ENCODE results near the gene GRIA1.

GRIA1 gene

DNA sequence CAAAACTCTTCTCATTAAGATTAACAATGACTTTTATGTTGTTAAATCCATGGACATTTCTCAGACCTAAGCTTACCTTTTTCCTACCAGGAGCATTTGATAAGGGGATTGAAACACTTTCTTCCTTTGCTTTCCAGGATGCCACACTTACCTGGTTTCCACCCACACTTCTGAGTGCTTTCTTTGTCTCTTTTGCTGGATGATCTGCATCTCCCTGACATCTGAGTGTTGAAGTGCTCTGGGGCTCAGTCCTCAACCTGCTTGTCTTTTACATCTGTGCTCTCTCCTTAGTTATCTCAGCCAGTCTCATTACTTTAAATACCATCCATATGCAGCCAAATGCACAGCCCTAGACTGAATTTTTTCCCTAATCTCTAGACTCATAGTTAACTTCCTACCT, 22.9 kb upstream of the GRIA1 start:
- H3K27me3 ChIP-seq (ENCODE audit: control insufficient read depth in 1 of 2, insufficient read depth in 2 of 2, low read length in 2 of 2) = no peaks in the 10 kb centered on the region
- H3K9me3 ChIP-seq (ENCODE audit: control insufficient read depth in 1 of 2, low read length in 2 of 2) = no peaks in the 10 kb centered on the region
- no peak overlapping the region for H3K27ac ChIP-seq (ENCODE audit: low read depth, low read length)
- no peak overlapping the region for H3K4me3 ChIP-seq (ENCODE audit: low read depth in 1 of 2, low read length in 2 of 2)
- H3K36me3 ChIP-seq (ENCODE audit: control insufficient read depth in 1 of 2, insufficient read depth in 2 of 2, low read length in 2 of 2) = no peaks in the 10 kb centered on the region
- H3K9ac ChIP-seq (ENCODE audit: low read depth in 1 of 2, low read length in 2 of 2) = no peak overlapping the region
- H3K4me1 ChIP-seq (ENCODE audit: control insufficient read depth in 1 of 2, insufficient read depth in 2 of 2, low read length in 2 of 2) = no peaks in the 10 kb centered on the region

DNA sequence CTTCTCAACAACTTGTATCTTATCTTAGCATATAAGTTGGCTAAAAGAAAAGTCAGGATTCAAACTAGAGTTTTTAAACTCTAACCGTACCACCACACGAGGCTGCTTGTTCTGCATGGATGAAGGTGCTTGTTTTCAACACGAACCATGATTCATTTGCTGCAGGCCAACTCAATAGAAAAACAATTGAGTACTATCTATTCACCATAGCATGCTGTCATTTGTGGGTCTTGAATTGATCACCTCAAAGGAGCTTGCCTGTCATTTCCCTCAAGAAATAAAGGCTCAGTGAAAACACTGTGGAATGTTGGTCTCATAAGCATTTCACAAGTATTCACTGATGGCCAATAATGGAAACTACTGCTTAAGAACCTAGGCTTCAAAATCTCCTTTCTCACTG, 21.0 kb upstream of the GRIA1 start:
- Histone ChIP-seq H3K36me3 (ENCODE audit: control insufficient read depth in 1 of 2, insufficient read depth in 2 of 2, low read length in 2 of 2) (no peaks in the 10 kb centered on the region), H3K27me3 (ENCODE audit: control insufficient read depth in 1 of 2, insufficient read depth in 2 of 2, low read length in 2 of 2) (no peaks in the 10 kb centered on the region), H3K4me1 (ENCODE audit: control insufficient read depth in 1 of 2, insufficient read depth in 2 of 2, low read length in 2 of 2) (no peaks in the 10 kb centered on the region), H3K4me3 (ENCODE audit: low read depth in 1 of 2, low read length in 2 of 2) (no peak overlapping the region), H3K9ac (ENCODE audit: low read depth in 1 of 2, low read length in 2 of 2) (no peak overlapping the region), H3K27ac (ENCODE audit: low read depth, low read length) (no peak overlapping the region), H3K9me3 (ENCODE audit: control insufficient read depth in 1 of 2, low read length in 2 of 2) (no peaks in the 10 kb centered on the region)

DNA sequence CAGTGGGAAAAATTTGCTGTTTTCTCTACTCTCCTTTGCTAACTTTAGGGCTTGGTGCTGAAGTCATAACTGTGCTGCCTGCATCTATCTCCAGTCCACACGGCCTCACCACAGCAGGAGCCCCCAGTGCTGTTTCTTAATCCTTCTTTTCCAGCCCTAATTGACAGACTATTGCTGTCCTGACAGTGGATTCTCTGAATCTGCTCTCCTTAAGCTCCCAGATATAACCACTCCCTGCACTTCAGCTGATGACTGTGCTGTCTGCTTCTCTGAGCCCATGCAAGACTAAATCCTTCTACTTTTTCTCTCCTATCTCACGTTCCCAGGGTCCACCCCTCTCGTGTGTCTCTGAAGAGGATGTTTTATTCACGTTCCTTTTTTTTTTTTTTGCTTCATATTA, 19.7 kb upstream of the GRIA1 start:
- no peaks in the 10 kb centered on the region for H3K27me3 ChIP-seq (ENCODE audit: control insufficient read depth in 1 of 2, insufficient read depth in 2 of 2, low read length in 2 of 2)
- no peaks in the 10 kb centered on the region for H3K9me3 ChIP-seq (ENCODE audit: control insufficient read depth in 1 of 2, low read length in 2 of 2)
- H3K27ac ChIP-seq (ENCODE audit: low read depth, low read length) = no peak overlapping the region

DNA sequence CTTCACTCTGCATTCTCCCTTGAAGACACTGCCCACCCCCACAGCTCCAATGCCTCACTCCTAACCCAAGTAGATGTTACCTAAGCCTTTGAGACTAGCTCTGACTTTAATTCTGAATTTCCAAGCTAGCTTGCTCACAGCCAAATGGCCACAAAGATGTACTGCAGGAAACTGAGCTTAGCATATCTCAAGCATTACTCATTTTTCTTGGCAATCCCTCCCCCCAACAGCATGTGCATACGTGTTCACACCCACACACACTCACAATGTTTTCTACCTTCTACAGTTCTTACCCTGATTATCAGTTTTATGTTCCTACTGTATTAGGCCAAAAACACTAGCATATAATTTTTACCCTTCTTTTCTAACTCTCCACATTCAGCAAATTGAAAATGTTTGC, 13.7 kb upstream of the GRIA1 start:
- no peak overlapping the region for H3K9ac ChIP-seq (ENCODE audit: low read depth in 1 of 2, low read length in 2 of 2)
- H3K4me1 ChIP-seq (ENCODE audit: control insufficient read depth in 1 of 2, insufficient read depth in 2 of 2, low read length in 2 of 2) = no peaks in the 10 kb centered on the region
- no peaks in the 10 kb centered on the region for H3K27me3 ChIP-seq (ENCODE audit: control insufficient read depth in 1 of 2, insufficient read depth in 2 of 2, low read length in 2 of 2)
- no peak overlapping the region for H3K27ac ChIP-seq (ENCODE audit: low read depth, low read length)
- no peaks in the 10 kb centered on the region for H3K9me3 ChIP-seq (ENCODE audit: control insufficient read depth in 1 of 2, low read length in 2 of 2)
- no peaks in the 10 kb centered on the region for H3K36me3 ChIP-seq (ENCODE audit: control insufficient read depth in 1 of 2, insufficient read depth in 2 of 2, low read length in 2 of 2)
- H3K4me3 ChIP-seq (ENCODE audit: low read depth in 1 of 2, low read length in 2 of 2) = no peak overlapping the region

More for the DNA sequence above, 19.7 kb upstream of the GRIA1 start:
- no peak overlapping the region for H3K9ac ChIP-seq (ENCODE audit: low read depth in 1 of 2, low read length in 2 of 2)
- H3K4me3 ChIP-seq (ENCODE audit: low read depth in 1 of 2, low read length in 2 of 2) = no peak overlapping the region
- no peaks in the 10 kb centered on the region for H3K4me1 ChIP-seq (ENCODE audit: control insufficient read depth in 1 of 2, insufficient read depth in 2 of 2, low read length in 2 of 2)
- H3K36me3 ChIP-seq (ENCODE audit: control insufficient read depth in 1 of 2, insufficient read depth in 2 of 2, low read length in 2 of 2) = no peaks in the 10 kb centered on the region

DNA sequence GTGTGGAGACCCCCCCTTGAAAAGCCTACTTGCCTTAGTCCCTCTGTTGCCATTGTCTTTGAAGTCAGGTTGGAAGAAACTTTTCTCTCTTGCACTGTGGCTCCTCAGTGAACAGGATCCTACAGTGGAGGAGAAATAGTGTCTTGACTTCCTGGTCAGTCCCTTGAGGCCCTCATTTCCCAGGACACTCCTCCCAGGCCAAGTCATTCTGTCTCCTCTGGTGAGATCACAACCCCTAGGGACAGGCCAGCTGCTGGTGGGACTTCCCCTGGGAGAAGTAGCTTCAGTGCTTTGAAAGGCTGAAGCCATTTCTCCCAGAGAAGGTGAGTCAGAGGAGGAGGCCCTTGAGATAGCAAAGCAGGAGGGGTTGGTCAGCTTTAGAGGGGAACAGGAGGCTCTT, 10.1 kb upstream of the GRIA1 start:
- no peak overlapping the region for H3K27ac ChIP-seq (ENCODE audit: low read depth, low read length)
- H3K36me3 ChIP-seq (ENCODE audit: control insufficient read depth in 1 of 2, insufficient read depth in 2 of 2, low read length in 2 of 2) = no peaks in the 10 kb centered on the region
- no peak overlapping the region for H3K4me3 ChIP-seq (ENCODE audit: low read depth in 1 of 2, low read length in 2 of 2)
- no peaks in the 10 kb centered on the region for H3K4me1 ChIP-seq (ENCODE audit: control insufficient read depth in 1 of 2, insufficient read depth in 2 of 2, low read length in 2 of 2)
- H3K9me3 ChIP-seq (ENCODE audit: control insufficient read depth in 1 of 2, low read length in 2 of 2) = no peaks in the 10 kb centered on the region
- no peaks in the 10 kb centered on the region for H3K27me3 ChIP-seq (ENCODE audit: control insufficient read depth in 1 of 2, insufficient read depth in 2 of 2, low read length in 2 of 2)
- no peak overlapping the region for H3K9ac ChIP-seq (ENCODE audit: low read depth in 1 of 2, low read length in 2 of 2)

DNA sequence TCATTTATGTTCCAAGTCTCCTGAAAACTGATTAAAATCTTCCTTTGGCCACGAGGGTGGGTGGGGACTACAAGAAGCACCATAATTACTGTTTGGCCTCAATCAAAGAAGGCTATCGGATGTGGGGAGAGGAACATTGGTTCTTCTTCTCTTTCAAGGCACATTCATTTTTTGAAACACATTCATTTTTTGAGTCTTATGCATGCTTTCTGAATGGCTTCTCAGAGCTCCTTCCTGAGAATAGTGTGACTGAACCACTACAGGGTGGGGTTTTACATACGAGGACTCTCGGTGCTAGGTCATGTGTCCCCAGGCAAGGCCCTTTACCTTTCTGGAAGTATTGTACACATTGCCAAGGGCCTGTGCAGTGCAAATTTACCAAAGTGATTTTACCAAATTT, 7.0 kb upstream of the GRIA1 start:
- H3K9ac ChIP-seq (ENCODE audit: low read depth in 1 of 2, low read length in 2 of 2) = no peak overlapping the region
- no peaks in the 10 kb centered on the region for H3K36me3 ChIP-seq (ENCODE audit: control insufficient read depth in 1 of 2, insufficient read depth in 2 of 2, low read length in 2 of 2)
- no peak overlapping the region for H3K27ac ChIP-seq (ENCODE audit: low read depth, low read length)
- H3K9me3 ChIP-seq (ENCODE audit: control insufficient read depth in 1 of 2, low read length in 2 of 2) = no peaks in the 10 kb centered on the region
- no peak overlapping the region for H3K4me3 ChIP-seq (ENCODE audit: low read depth in 1 of 2, low read length in 2 of 2)
- no peaks in the 10 kb centered on the region for H3K4me1 ChIP-seq (ENCODE audit: control insufficient read depth in 1 of 2, insufficient read depth in 2 of 2, low read length in 2 of 2)
- H3K27me3 ChIP-seq (ENCODE audit: control insufficient read depth in 1 of 2, insufficient read depth in 2 of 2, low read length in 2 of 2) = no peaks in the 10 kb centered on the region

DNA sequence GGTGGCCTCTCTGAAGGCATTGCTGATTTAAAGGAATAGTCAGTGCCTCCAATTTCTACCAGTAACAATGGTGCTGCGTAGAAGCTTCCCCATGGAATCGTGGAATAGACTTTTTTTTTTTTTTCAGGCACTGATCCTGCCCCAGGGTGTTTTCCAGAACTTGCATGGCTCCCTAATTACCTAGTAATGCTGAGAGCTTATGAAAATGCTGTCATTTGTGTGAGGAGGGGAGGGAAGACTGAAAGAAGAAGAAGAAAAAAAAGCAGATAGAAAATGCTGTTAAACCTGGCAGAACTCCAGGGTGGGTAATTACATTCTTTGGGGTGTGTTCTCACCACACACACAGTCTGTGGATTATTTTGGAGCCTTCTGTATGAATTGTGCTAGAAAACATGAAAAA, 4.8 kb upstream of the GRIA1 start:
- H3K27ac ChIP-seq (ENCODE audit: low read depth, low read length) = no peak overlapping the region
- H3K4me1 ChIP-seq (ENCODE audit: control insufficient read depth in 1 of 2, insufficient read depth in 2 of 2, low read length in 2 of 2) = no peaks in the 10 kb centered on the region
- no peaks in the 10 kb centered on the region for H3K36me3 ChIP-seq (ENCODE audit: control insufficient read depth in 1 of 2, insufficient read depth in 2 of 2, low read length in 2 of 2)

DNA sequence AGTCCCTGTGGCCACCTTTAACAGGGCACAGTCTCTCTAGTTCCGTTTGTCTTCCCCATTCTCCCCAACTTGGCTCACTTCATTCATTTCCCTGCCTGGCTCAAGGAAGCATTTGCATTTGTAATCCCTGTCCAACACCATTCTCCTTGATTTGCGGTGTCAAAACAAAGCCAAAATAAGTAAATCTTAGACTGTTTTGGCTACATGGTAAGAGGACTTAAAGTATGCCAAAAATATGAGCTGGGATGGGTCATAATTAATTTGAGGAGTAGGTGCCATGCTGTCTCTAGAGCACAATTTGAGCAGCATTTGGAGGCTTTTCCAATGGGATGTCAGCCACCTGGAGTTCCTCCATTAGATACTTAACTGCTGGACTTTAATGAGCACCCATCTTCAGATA, 3.7 kb upstream of the GRIA1 start:
- Histone ChIP-seq H3K9ac (ENCODE audit: low read depth in 1 of 2, low read length in 2 of 2) (no peak overlapping the region), H3K4me1 (ENCODE audit: control insufficient read depth in 1 of 2, insufficient read depth in 2 of 2, low read length in 2 of 2) (no peaks in the 10 kb centered on the region), H3K4me3 (ENCODE audit: low read depth in 1 of 2, low read length in 2 of 2) (no peak overlapping the region), H3K36me3 (ENCODE audit: control insufficient read depth in 1 of 2, insufficient read depth in 2 of 2, low read length in 2 of 2) (no peaks in the 10 kb centered on the region), H3K27me3 (ENCODE audit: control insufficient read depth in 1 of 2, insufficient read depth in 2 of 2, low read length in 2 of 2) (peaks cover 14 to 15% of the 10 kb centered on the region in 2 donors), H3K9me3 (ENCODE audit: control insufficient read depth in 1 of 2, low read length in 2 of 2) (no peaks in the 10 kb centered on the region), H3K27ac (ENCODE audit: low read depth, low read length) (no peak overlapping the region)

More for the DNA sequence above, 4.8 kb upstream of the GRIA1 start:
- no peaks in the 10 kb centered on the region for H3K9me3 ChIP-seq (ENCODE audit: control insufficient read depth in 1 of 2, low read length in 2 of 2)
- no peak overlapping the region for H3K4me3 ChIP-seq (ENCODE audit: low read depth in 1 of 2, low read length in 2 of 2)
- no peak overlapping the region for H3K9ac ChIP-seq (ENCODE audit: low read depth in 1 of 2, low read length in 2 of 2)
- H3K27me3 ChIP-seq (ENCODE audit: control insufficient read depth in 1 of 2, insufficient read depth in 2 of 2, low read length in 2 of 2) = peaks cover 5 to 7% of the 10 kb centered on the region in 2 donors

DNA sequence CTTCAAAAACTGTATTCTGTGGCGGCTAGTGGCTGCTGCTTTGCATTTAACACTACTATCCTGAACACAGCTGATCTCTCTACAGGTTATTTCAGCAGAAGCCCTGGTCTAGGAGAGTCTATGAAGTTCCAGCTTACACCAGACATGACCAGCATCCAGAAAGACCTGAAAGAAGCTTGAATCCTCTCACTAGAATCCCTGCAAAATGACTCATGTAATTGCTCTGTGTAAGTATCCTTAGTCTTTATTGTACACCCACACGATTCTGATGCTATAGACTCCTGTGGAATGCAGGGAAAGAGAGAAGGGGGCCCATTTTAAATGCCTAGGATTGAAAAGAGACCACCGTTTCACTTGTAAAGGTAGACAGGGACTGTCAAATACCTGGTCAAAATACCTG, 859 bp upstream of the GRIA1 start:
- H3K4me1 ChIP-seq (ENCODE audit: control insufficient read depth in 1 of 2, insufficient read depth in 2 of 2, low read length in 2 of 2) = no peaks in the 10 kb centered on the region
- H3K27ac ChIP-seq (ENCODE audit: low read depth, low read length) = no peak overlapping the region
- no peaks in the 10 kb centered on the region for H3K9me3 ChIP-seq (ENCODE audit: control insufficient read depth in 1 of 2, low read length in 2 of 2)
- H3K9ac ChIP-seq (ENCODE audit: low read depth in 1 of 2, low read length in 2 of 2) = no peak overlapping the region
- peaks cover 15 to 19% of the 10 kb centered on the region in 2 donors for H3K27me3 ChIP-seq (ENCODE audit: control insufficient read depth in 1 of 2, insufficient read depth in 2 of 2, low read length in 2 of 2)
- no peaks in the 10 kb centered on the region for H3K36me3 ChIP-seq (ENCODE audit: control insufficient read depth in 1 of 2, insufficient read depth in 2 of 2, low read length in 2 of 2)
- no peak overlapping the region for H3K4me3 ChIP-seq (ENCODE audit: low read depth in 1 of 2, low read length in 2 of 2)

DNA sequence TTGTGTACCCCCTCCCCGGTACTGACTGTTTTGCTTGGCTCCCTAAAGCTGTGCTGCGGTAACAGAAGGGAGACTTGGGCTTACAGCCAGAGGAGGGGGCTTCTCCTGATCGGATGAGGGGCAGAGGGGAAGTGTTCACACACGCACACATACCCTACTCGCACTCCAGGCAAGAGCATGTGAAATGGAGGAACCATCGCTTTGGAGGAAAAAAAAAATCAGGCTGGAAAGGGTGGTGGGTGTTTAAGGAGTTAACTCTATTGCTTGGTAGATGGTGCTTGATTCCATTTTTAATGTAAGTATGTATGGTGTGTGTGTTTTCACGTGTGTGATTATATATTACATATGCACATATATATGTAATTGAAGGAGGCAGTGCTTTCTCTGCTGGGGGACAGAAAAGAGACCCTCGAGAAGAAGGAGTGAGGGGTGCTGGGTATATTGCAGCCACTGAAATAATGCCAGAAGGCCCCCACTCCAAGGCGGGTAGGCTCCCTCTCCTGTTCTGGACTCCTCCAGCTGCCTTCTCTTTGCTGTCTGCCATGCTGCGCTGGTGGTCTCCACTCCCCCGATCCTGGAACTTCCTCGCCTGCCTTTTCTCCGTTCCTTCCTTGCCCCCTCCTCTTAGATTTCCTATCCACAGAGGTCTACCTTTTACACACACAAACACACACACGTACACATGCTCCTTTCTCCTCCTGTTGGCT, 721 bp downstream of the GRIA1 start:
- H3K4me3 ChIP-seq (ENCODE audit: low read depth in 1 of 2, low read length in 2 of 2) = no peak overlapping the region
- no peak overlapping the region for H3K27ac ChIP-seq (ENCODE audit: low read depth, low read length)
- H3K9ac ChIP-seq (ENCODE audit: low read depth in 1 of 2, low read length in 2 of 2) = no peak overlapping the region
- no peaks in the 10 kb centered on the region for H3K36me3 ChIP-seq (ENCODE audit: control insufficient read depth in 1 of 2, insufficient read depth in 2 of 2, low read length in 2 of 2)
- no peaks in the 10 kb centered on the region for H3K9me3 ChIP-seq (ENCODE audit: control insufficient read depth in 1 of 2, low read length in 2 of 2)
- peaks cover 15 to 19% of the 10 kb centered on the region in 2 donors for H3K27me3 ChIP-seq (ENCODE audit: control insufficient read depth in 1 of 2, insufficient read depth in 2 of 2, low read length in 2 of 2)
- H3K4me1 ChIP-seq (ENCODE audit: control insufficient read depth in 1 of 2, insufficient read depth in 2 of 2, low read length in 2 of 2) = no peaks in the 10 kb centered on the region

DNA sequence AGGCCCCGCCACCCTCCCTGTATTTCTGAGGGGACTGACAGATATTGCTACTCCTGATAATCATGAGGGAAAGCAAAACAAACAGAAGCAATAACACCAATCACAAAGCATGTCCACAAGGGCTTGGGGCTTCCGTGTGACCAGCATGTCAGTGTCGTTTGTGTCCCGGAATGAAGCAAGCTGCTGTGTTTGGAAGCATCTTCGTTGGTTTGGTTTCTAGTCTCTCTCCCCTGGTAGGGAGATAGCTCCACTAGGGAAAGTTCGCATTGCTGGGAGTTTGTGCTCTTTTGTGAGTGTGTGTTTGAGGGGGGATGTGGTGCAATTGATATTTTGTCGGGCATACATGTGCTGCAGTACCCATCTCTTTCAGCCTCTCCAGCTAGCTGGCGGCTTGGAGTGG, 1.4 kb downstream of the GRIA1 start:
- Histone ChIP-seq H3K27ac (ENCODE audit: low read depth, low read length) (no peak overlapping the region), H3K36me3 (ENCODE audit: control insufficient read depth in 1 of 2, insufficient read depth in 2 of 2, low read length in 2 of 2) (no peaks in the 10 kb centered on the region), H3K4me3 (ENCODE audit: low read depth in 1 of 2, low read length in 2 of 2) (no peak overlapping the region), H3K4me1 (ENCODE audit: control insufficient read depth in 1 of 2, insufficient read depth in 2 of 2, low read length in 2 of 2) (no peaks in the 10 kb centered on the region), H3K27me3 (ENCODE audit: control insufficient read depth in 1 of 2, insufficient read depth in 2 of 2, low read length in 2 of 2) (peaks cover 15 to 19% of the 10 kb centered on the region in 2 donors), H3K9ac (ENCODE audit: low read depth in 1 of 2, low read length in 2 of 2) (no peak overlapping the region), H3K9me3 (ENCODE audit: control insufficient read depth in 1 of 2, low read length in 2 of 2) (no peaks in the 10 kb centered on the region)

Data from duodenal mucosa (tissue), 2 donors.